NCI-H146 treated with DMSO at 0.1 percent for 48 hours (cell line): ENCODE results near the gene AK5.
A peak's percentile ranks its signal among the peaks of the same experiment; 100 is the strongest.
"Not testable (repeated sequence)": the region's sequence is repeated elsewhere in the genome, so short reads cannot be mapped to it uniquely, and the experiment has no call there.

Source experiments
- DNase-seq: peaks from one replicate; lab custom pipeline; 2025; ENCODE audit not compliant: unreplicated experiment; lab: John Stamatoyannopoulos, UW

AK5 gene

DNA sequence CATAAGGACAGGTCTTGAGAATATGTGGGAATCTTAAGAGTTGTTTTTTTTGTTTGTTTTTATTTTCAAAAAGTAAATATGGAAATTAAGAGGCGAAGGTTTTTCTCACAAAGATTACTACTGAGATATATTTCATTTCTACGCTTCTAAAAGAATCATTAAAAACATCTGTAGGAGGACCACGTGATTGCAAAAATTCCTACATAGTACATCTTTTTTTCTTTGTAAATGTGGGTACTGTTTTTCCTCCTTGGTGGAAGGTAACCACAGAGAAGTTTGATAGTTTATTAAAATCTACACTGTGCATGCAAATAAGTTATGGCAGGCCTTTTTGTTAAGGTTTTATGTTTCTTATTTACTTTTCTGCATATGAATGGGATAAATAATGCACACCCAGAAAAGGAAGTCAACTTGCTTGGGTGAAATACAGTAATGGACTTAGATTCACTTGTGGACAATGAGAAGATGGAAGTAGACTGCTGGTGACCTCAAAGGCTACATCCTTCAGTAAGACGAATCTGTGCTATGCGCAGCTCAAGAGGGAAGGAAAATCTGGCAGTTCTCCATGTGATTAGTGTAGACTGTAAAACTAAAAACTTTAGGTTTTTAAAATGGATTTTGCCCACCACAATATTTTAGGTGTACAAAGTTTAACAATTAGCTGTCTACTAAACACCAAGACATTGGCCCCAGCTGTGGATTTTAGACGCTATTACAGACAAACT lies 2.0 kb downstream of the AK5 start:
- no peak for DNase-seq

DNA sequence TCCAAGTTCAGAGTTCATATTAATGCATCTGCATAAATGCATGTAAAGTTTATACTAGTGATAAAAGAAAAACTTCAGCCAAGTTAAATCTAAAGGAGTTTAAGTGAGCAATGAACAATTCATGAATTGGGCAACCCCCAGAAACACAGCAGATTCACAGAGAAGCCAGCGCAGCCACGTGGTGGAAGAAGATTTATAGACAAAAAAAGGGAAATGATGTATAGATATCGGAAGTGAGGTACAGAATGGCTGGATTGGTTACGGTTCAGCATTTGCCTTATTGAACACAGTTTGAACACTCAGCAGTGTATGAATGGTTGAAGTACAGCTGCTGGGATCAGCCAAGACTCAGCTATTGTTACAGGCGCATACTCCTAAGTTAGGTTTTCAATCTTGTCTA lies 5.7 kb downstream of the AK5 start:
- no peak for DNase-seq

DNA sequence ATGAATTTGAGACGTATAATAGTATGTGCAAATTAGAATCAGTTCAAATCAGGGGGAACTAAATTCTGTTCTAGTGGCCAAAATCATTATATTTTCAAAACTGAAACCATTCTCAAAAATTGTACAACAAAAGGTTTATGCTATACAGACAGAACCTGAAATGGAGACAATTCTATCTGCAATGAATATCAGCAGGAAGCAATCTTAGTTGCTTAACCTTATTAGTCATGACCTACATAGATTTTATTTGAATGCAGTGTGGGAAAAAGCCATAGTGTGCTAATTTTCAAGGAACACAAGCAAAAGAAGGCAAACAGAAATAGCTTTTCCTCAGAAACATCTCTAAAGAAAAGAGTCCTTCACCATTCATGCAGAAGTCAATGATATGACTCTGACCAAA lies 6.5 kb downstream of the AK5 start:
- no peak for DNase-seq

GRCh38 chr1:77290576-77290975 lies 8.8 kb downstream of the AK5 start:
- DNase-seq: no peak

DNA sequence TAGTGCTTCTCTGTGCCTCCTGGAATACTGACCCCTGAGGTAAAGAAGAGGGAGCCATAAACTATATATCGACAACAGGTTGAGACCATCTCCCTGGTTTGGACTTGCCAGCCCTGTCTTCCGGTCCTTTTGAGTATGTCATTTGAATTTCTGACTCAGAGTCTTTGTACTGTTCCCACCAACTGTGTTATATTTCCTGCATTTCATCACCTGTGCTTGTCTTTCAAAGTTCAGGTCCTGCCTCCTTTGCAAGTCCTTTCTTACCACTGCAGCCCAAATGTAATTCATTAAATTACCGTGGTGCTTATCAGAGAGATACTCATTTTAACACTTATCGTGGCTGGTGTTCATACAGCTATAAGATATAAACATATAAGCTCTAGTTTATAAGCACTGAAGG lies 10.7 kb downstream of the AK5 start:
- no peak for DNase-seq

DNA sequence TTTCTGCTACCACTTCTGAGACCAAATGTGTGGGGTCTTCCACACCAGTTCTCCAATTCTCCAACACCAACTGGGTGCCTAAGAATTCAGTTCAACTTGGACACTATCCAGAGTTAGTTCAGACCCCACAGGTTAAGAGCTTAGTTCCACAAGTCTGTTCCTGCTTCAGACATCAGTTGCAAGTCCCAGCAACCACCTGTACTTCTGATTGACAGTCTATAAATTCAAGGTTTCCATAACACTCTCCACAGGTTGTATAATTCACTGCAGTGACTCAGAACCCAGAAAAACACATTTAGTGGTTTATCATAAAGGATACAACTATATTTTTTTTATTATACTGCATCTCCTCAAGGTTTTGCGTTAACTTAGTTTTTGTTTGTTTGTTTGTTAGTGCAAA lies 18.7 kb downstream of the AK5 start:
- no peak for DNase-seq

DNA sequence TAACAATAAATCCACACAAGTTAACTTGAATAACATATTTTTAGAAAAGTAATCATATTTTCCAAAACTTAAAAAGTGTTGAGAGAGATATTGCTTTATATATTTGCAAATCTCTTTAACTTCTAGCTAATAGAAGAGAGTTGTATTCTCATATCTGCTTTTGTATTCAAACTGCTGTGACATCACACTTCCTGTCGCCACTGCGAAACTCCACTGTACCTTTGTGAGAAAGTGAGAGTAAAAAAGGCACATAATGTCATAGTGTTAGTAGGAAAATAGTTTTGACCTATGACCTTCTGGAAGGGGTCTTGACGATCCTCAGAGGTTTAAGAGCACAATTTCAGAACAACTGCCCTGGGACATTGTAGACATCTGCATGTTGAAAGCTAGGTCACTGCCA lies 21.6 kb downstream of the AK5 start:
- DNase-seq: no peak

DNA sequence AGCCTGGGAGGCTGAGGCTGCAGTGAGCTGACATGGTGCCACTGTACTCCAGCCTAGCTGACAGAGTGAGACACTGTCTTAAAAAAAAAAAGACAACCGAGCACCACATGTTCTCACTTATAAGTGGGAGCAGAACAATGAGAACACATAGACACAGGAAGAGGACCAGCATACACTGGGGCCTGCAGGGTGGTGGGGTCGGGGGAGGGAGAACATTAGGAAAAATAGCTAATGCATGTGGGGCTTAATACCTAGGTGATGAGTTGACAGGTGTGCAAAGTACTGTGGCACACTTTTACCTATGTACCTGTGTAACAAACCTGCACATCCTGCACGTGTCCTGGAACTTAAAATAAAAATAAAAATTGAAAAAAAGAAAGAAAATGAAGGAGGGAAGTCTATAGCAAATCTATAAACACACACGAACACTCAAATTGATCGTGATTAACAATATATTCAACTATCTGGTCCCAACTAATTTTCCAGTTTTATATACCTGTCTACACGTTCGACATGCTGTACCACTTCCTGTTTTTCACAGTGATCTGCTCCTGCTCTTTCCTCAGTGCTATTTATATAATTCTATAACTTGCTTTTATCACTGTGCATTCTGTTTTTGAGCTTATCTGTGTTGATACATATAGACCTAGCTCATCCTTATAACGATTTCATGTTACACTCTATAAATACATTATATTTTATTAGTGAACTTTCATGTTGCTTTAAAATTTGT lies 27.2 kb downstream of the AK5 start:
- DNase-seq: no peak

DNA sequence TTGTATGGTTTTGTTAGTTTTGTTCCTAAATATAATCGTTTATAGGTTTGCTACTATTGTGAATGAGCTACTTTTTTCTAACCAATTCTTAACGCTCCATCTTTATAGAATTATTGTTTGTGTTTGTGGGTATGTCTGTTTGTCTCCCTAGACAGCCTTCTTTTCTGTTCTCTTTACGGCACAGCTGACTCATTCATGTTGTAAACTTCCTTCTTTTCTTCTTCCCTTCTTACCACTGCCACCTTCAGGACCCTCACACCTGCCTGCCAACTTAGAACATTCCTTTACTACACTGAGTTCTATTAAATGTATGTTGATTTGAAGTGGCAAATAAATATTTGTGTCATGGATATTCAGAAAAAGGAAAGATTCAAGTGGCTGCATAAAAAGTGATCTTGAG lies 29.1 kb downstream of the AK5 start:
- DNase-seq: no peak

DNA sequence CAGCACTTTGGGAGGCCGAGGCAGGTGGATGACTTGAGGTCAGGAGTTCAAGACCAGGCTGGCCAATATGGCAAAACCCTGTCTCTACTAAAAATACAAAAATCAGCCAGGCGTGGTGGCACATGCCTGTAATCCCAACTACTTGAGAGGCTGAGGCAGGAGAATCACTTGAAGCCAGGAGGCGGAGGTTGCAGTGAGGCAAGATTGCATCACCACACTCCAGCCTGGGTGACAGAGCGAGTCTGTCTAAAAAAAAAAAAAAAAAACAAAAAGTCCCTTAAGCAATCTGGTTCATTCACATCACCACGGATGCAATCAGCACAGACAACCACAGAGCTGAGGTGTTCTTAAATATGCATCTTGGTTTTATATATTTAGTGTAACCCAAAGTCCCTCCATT lies 30.5 kb downstream of the AK5 start:
- DNase-seq: not testable (repeated sequence)

DNA sequence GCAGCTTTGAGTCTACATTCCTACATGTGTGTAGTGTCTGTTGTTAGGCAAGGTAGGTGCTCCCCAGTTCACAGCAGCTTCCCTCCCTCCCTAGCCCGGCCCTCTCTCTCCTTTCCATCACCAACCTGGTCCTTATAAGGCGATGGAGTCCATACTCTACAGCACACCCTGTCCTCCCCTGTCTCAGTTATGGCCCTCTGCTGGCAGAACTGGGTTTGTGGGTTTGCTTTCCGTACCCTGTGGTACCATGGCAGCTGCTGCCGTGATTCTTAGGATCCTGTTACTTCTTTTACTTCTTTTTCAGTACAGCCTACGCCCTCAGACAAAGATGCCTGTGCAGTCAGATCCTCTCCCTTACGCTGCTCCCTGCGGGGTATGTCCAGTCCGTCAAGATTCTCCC lies 31.7 kb downstream of the AK5 start:
- DNase-seq: peak; percentile 34

DNA sequence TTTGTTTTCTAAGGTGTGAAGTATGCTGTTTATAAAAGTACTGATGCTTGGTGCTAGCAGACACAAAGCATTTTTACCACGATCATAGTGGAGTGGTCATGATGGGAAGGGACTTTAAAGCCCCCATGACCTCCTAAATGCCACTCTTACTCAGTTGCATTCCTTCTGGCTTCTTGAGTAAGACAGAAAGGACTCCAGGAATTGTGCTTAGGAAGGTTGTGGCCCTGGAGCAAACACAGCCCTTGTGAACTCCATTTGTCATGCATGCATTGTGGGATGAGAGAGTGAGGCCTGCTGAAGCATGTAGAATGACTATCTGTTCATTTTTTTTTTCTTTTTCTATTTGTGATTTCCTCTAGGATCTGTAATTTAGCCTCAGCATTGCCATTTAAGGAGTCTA lies 34.2 kb downstream of the AK5 start:
- no peak for DNase-seq

DNA sequence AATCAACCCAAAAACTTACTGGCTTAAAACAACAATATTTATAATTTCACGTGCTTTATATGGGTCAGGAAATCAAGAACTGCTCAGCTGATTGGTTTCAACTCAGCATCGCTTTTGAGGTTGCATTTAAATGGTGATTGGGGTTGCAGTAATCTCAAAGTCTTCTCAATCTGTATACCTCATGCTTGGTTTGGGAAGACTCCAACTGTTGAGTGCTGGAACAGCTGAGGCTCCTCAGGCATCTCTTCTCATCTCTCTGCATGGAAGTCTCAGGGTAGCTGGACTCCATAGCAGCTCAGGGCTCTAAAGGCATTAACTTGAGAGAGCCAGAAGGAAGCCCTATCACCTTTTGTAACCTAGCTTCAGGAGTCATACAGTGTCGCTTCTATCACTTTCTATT lies 35.1 kb downstream of the AK5 start:
- no peak for DNase-seq

DNA sequence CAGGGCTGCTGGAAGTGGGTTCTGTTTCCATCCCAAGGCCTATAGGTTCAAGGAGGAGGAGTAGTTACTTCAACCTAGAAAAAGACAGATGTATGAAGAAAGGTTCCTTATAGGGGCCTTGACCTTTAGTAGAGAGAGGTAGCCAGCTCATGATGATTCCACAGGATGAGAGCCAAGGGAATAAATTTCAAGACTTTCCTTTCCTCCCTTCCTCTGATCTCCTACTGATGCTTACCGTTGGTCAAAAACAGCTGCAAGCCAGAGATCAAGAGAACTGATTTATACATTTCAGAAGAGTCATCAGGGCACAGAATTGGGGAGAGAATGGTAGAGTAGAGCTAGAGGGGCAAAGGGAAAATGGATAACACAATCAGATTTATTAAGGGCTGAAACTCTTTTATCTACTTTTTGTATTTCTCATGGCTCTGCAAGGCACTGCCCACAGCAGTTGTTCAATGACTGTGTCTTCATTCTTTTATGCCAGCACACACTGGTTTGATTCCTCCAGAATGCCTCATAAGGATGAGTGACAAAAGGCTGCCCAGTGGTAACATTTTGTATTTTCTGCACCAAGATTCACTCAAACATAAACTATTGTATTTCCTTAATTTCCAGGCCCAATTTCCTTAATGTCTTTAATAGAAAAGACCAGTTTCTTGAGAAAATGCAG lies 37.4 kb downstream of the AK5 start:
- no peak for DNase-seq

DNA sequence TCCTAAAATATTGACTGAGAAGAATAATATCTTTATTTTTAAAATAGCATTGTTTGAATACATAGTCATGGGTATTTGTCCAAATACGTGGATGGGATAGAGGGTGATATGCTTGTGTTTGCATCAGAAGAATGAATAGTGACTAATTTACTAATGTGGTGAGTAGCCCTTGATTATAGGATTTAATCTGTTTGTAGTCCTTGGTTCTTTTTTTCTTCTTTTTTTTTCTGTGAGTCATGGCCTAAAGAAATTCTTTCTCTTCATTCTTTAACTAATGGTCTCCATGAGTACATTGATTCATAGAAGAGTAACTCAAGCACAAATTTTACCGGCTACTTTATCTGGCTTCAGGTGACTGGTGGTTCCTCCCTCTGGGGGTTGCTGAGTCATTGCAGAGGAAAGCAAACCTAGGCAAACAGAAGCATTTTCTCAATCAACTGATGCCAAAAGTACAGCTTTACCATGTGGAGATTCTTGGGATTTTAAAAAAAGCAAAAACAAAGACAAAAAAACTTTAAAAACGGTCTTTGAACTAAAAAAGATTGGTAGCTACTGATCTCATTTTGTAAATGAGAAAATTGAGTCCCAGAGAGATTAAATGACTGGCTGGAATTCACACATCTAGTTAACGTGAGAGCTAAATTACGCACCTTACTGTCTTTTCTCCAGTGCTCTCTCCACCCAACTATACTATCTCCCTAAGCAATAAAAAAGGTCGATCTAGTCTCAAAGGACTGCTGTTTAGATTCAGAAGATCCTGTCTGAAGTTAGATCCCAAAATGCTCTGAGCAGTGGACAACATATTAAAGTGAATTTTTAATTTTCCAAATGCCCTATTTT lies 40.5 kb downstream of the AK5 start:
- peak; percentile 38 for DNase-seq

DNA sequence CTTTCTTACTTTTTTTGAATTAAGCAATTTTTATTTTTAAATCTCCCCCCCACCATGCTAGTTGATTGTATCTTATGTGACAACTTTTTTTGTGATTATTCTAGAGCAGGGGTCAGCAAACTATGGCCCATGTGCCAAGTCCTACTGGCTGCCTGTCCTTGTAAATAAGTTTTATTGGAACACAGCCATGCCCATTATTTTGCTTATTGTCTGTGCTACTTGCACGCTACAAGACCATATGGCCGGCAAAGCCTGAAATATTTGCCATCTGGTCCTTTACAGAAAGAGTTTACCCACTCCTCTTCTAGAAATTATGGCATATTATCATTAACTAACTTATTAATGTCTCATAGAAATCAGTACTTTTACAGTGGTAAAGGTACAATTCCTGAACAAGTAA lies 51.7 kb downstream of the AK5 start:
- DNase-seq: no peak

DNA sequence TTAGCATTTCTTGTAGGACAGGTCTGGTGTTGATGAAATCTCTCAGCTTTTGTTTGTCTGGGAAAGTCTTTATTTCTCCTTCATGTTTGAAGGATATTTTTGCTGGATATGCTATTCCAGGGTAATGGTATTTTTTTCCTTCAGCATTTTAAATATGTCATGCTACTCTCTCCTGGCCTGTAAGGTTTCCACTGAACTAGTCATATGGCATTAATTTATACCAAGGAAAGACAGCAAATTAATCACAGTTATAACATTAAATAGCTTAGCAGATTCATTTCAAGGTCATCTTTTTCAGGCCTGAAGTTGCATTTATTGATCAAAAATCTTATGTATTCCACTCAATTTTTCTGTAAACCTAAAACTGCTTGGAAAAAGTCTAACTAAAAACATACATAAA lies 54.9 kb downstream of the AK5 start:
- no peak for DNase-seq

GRCh38 chr1:77339326-77339725 lies 57.5 kb downstream of the AK5 start:
- DNase-seq: no peak

DNA sequence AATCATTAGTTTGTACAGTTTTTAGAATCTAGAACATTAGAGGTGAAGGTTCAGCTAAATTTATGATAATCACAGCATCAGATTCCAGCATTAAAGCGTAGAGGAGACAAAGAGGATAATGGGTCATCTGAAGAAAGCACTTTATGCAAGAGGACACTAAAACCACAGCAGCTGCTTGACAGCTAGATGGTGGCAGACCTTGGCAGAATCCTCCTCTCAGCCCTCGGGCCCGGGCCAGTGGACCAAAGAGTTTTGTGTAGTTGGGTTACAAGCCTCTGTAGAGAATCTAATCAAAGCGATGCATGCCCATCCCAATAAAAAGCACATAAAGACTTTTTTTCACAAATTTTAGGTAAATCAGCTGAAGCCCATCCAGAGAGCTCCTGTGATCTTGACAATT lies 59.4 kb downstream of the AK5 start:
- no peak for DNase-seq

DNA sequence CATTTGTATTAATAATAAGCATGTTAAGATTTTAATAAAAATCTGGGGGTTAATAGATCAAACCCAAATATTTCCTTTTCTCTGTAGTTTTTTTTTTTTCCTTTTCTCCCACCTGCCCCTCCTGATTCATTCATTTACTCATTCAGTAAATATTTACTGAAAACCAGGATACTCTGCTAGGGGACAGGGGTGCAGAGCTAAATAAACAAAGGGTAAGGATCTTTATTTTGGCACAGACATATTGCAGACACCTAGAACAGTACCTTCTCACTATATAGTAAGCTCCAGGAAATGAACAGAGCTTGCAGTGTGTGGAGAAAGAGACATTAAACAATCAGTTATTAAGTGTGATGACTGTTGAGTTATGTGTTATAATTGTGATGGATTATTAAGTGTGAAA lies 60.9 kb downstream of the AK5 start:
- peak; percentile 13 for DNase-seq

DNA sequence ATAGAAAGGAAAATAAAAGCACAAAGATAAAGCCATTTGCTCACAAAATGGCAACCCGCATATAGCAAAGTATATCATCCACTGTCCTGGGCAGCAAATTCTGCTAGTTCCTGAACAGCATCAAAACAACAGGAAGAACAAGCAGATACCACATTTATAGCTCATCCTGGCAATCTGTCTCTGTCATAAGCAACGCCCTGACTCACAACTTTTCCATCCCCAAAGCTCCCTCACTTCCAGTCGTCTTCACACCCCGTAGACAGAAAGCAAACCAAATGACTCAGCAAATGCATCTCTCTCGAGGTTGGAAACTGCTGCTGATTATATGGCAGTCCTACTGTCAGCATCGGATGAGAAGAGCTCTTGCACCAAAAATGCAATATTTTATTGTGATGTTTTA lies 65.8 kb downstream of the AK5 start:
- DNase-seq: no peak
